ENCODE data around the gene RPTOR. TPM values are rescaled to one million over a fixed set of nuclear protein-coding genes. Genes with fewer than 3 reads are reported as not detected.

Gene RPTOR
- total RNA-seq, 1 donor from 2014 or later = 21.8 TPM

GRCh38 chr17:80701730-80702129 lies 157.1 kb downstream of the RPTOR start:
- Histone ChIP-seq H3K4me3 (no peak overlapping the region), H3K4me1 (peaks cover under 1% of the 10 kb centered on the region), H3K27me3 (ENCODE audit: low read depth) (no peaks in the 10 kb centered on the region), H3K36me3 (no peaks in the 10 kb centered on the region), H3K9me3 (replicated peaks) (no peaks in the 10 kb centered on the region), H3K27ac (replicated peaks) (no peak overlapping the region)
- no peak for DNase-seq
- intact Hi-C loops (cut with micrococcal nuclease) = no loop called here
- no peak for TF ChIP-seq CTCF (IDR thresholded peaks at IDR 0.05; ENCODE audit: borderline replicate concordance)

GRCh38 chr17:80702315-80703141 lies 157.9 kb downstream of the RPTOR start:
- Histone ChIP-seq H3K4me1 (no peaks in the 10 kb centered on the region), H3K36me3 (no peaks in the 10 kb centered on the region), H3K27me3 (ENCODE audit: low read depth) (no peaks in the 10 kb centered on the region), H3K27ac (replicated peaks) (no peak overlapping the region), H3K4me3 (no peak overlapping the region), H3K9me3 (replicated peaks) (no peaks in the 10 kb centered on the region)
- intact Hi-C loops (cut with micrococcal nuclease) = no loop called here
- no peak for DNase-seq
- TF ChIP-seq CTCF (IDR thresholded peaks at IDR 0.05; ENCODE audit: borderline replicate concordance) = no peak

GRCh38 chr17:80703142-80703478 lies 158.5 kb downstream of the RPTOR start:
- intact Hi-C loops (cut with micrococcal nuclease) = no loop called here
- Histone ChIP-seq H3K4me3 (no peak overlapping the region), H3K9me3 (replicated peaks) (no peaks in the 10 kb centered on the region), H3K27ac (replicated peaks) (no peak overlapping the region), H3K27me3 (ENCODE audit: low read depth) (no peaks in the 10 kb centered on the region), H3K36me3 (peaks cover 5% of the 10 kb centered on the region), H3K4me1 (no peaks in the 10 kb centered on the region)
- TF ChIP-seq CTCF (IDR thresholded peaks at IDR 0.05; ENCODE audit: borderline replicate concordance) = no peak
- DNase-seq = no peak

- Histone ChIP-seq H3K4me3 (no peak overlapping the region), H3K27me3 (ENCODE audit: low read depth) (no peaks in the 10 kb centered on the region), H3K36me3 (peaks cover 16% of the 10 kb centered on the region), H3K9me3 (replicated peaks) (no peaks in the 10 kb centered on the region), H3K4me1 (no peaks in the 10 kb centered on the region), H3K27ac (replicated peaks) (no peak overlapping the region)
- DNase-seq = no peak
- intact Hi-C loops (cut with micrococcal nuclease) = no loop called here
- no peak for TF ChIP-seq CTCF (IDR thresholded peaks at IDR 0.05; ENCODE audit: borderline replicate concordance)
These were observed 159.8 kb downstream of the RPTOR start for GRCh38 chr17:80704381-80704819.

GRCh38 chr17:80704894-80705293 lies 160.3 kb downstream of the RPTOR start:
- intact Hi-C loops (cut with micrococcal nuclease) = no loop called here
- H3K4me3 ChIP-seq = no peak overlapping the region
- TF ChIP-seq CTCF (IDR thresholded peaks at IDR 0.05; ENCODE audit: borderline replicate concordance) = no peak
- no peaks in the 10 kb centered on the region for H3K9me3 ChIP-seq (replicated peaks)
- DNase-seq = no peak
- no peaks in the 10 kb centered on the region for H3K4me1 ChIP-seq
- H3K27ac ChIP-seq (replicated peaks) = no peak overlapping the region
- no peaks in the 10 kb centered on the region for H3K27me3 ChIP-seq (ENCODE audit: low read depth)
- H3K36me3 ChIP-seq = peaks cover 18% of the 10 kb centered on the region
